ENCODE measurements around the gene DDX39A.
"Not testable (repeated sequence)": the region's sequence is repeated elsewhere in the genome, so short reads cannot be mapped to it uniquely, and the experiment has no call there.

Gene DDX39A

DNA sequence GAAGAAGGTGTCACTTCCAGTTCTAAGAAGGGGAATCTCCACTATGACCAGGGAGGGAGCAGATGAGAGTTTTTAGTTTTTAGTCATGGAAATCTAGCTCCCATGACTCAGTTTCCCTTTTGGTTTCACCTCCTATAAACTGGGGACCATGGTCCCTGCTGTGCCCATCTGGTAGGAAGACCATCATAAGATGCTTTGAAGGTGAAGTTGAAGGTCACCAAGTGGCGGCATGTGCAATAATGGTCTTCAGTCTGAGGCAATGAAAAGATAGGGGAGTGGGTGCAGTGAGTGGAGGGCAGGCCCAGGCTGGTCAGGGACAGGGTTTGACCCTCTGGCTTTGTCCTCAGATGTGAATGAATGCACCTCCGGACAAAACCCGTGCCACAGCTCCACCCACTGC, 22.4 kb downstream of the DDX39A start:
- not testable (repeated sequence) for H3K36me3 ChIP-seq (ENCODE audit: control insufficient read depth, insufficient read depth, low read length); H4K8ac ChIP-seq (ENCODE audit: low read depth, low read length); H2AK5ac ChIP-seq (ENCODE audit: low read length); H3K27me3 ChIP-seq (ENCODE audit: insufficient read depth, low read length, poor library complexity); H3K56ac ChIP-seq (ENCODE audit: low read length); H3K4me1 ChIP-seq (ENCODE audit: control insufficient read depth, low read depth, low read length); H2BK5ac ChIP-seq (ENCODE audit: low read length); H3K18ac ChIP-seq (ENCODE audit: low read length); H3K9ac ChIP-seq (ENCODE audit: low read length); H3K4ac ChIP-seq (ENCODE audit: low read depth, low read length); H2BK120ac ChIP-seq (ENCODE audit: low read depth, low read length); H4K5ac ChIP-seq (ENCODE audit: low read length); H3K4me3 ChIP-seq (ENCODE audit: low read length); DNase-seq; H2BK15ac ChIP-seq (replicated peaks; ENCODE audit: low read depth); H3K23ac ChIP-seq (ENCODE audit: low read length); H3K4me2 ChIP-seq (ENCODE audit: low read length); H3K79me1 ChIP-seq (ENCODE audit: low read length); H3K27ac ChIP-seq (ENCODE audit: low read depth, low read length); H3K79me2 ChIP-seq (ENCODE audit: control insufficient read depth, insufficient read depth, low read length)
- WGBS (ENCODE audit: extremely low coverage, insufficient coverage, low lambda C conversion rate), result no CpG with 5 or more reads among the region's 3 CpGs

DNA sequence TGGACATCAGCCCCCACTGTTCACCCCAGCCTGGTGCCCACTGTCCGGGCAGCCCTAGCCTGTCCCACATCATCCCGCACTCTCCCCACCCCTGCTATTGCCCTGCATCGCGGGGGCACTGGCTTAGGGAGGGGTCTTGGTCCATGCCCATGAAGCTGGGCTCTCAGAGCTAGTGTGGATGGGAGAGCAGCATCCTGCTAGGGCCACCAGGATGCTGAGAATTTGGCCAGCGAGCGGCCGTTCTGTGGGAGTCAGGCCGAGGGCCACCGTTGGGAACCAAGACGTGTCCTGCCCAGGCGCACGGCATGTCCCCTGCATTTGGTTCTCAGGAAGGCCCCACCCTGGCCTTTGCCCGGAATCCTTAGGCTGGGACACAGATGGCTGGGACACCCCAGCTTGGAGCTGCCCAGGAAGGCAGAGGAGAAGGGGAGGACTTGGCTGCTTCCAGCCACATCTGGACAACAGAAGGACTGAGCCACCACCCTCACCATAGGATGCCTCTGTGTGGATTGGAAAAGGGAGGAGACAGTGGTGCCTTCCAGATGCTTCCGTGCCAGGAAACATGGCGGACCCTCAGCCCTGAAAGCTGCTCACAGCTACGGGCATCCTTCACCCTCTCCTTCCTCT, 23.3 kb downstream of the DDX39A start:
- Histone ChIP-seq H2BK5ac (ENCODE audit: low read length) (no peak overlapping the region), H3K56ac (ENCODE audit: low read length) (no peak overlapping the region), H3K4me3 (ENCODE audit: low read length) (no peak overlapping the region), H3K18ac (ENCODE audit: low read length) (no peak overlapping the region), H3K9ac (ENCODE audit: low read length) (no peak overlapping the region), H3K4me1 (ENCODE audit: control insufficient read depth, low read depth, low read length) (no peaks in the 10 kb centered on the region), H3K4ac (ENCODE audit: low read depth, low read length) (no peak overlapping the region), H3K79me1 (ENCODE audit: low read length) (no peaks in the 10 kb centered on the region), H3K36me3 (ENCODE audit: control insufficient read depth, insufficient read depth, low read length) (no peaks in the 10 kb centered on the region), H2AK5ac (ENCODE audit: low read length) (no peak overlapping the region), H4K8ac (ENCODE audit: low read depth, low read length) (no peak overlapping the region), H3K23ac (ENCODE audit: low read length) (no peak overlapping the region), H2BK120ac (ENCODE audit: low read depth, low read length) (no peak overlapping the region), H2BK15ac (replicated peaks; ENCODE audit: low read depth) (no peak overlapping the region), H3K27me3 (ENCODE audit: insufficient read depth, low read length, poor library complexity) (no peaks in the 10 kb centered on the region), H3K27ac (ENCODE audit: low read depth, low read length) (no peak overlapping the region), H3K4me2 (ENCODE audit: low read length) (no peak overlapping the region), H3K79me2 (ENCODE audit: control insufficient read depth, insufficient read depth, low read length) (no peaks in the 10 kb centered on the region), H4K5ac (ENCODE audit: low read length) (no peak overlapping the region)
- no CpG with 5 or more reads among the region's 16 CpGs for WGBS (ENCODE audit: extremely low coverage, insufficient coverage, low lambda C conversion rate)
- no peak for DNase-seq

DNA sequence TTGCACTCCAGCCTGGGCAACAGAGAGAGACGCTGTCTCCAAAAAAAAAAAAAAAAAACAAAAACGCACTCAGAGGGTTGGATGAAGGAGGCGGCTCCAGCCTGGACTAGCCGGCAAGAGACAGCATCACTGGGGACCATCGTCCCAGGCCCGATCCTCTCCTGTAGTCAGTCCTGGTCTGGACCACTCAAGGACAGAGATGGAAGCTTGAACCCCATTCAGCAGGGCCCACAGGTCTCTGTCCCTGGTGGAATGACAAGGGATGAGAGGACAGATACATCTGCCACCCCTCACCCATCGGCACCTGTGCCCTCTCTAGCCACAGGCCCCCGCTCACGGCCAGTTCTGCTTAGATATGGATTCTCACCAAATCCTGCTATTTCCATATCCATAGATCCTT, 23.9 kb downstream of the DDX39A start:
- Histone ChIP-seq H3K4ac (ENCODE audit: low read depth, low read length) (no peak overlapping the region), H4K8ac (ENCODE audit: low read depth, low read length) (no peak overlapping the region), H3K27me3 (ENCODE audit: insufficient read depth, low read length, poor library complexity) (no peaks in the 10 kb centered on the region), H3K23ac (ENCODE audit: low read length) (no peak overlapping the region), H2BK15ac (replicated peaks; ENCODE audit: low read depth) (no peak overlapping the region), H4K5ac (ENCODE audit: low read length) (no peak overlapping the region), H2AK5ac (ENCODE audit: low read length) (no peak overlapping the region), H3K27ac (ENCODE audit: low read depth, low read length) (no peak overlapping the region), H2BK120ac (ENCODE audit: low read depth, low read length) (no peak overlapping the region), H3K4me2 (ENCODE audit: low read length) (no peak overlapping the region), H3K79me1 (ENCODE audit: low read length) (no peaks in the 10 kb centered on the region), H3K56ac (ENCODE audit: low read length) (no peak overlapping the region), H3K9ac (ENCODE audit: low read length) (no peak overlapping the region), H3K4me1 (ENCODE audit: control insufficient read depth, low read depth, low read length) (no peaks in the 10 kb centered on the region), H3K79me2 (ENCODE audit: control insufficient read depth, insufficient read depth, low read length) (no peaks in the 10 kb centered on the region), H3K36me3 (ENCODE audit: control insufficient read depth, insufficient read depth, low read length) (no peaks in the 10 kb centered on the region), H2BK5ac (ENCODE audit: low read length) (no peak overlapping the region), H3K18ac (ENCODE audit: low read length) (no peak overlapping the region), H3K4me3 (ENCODE audit: low read length) (no peak overlapping the region)
- no peak for DNase-seq
- WGBS (ENCODE audit: extremely low coverage, insufficient coverage, low lambda C conversion rate), result no CpG with 5 or more reads among the region's 9 CpGs

DNA sequence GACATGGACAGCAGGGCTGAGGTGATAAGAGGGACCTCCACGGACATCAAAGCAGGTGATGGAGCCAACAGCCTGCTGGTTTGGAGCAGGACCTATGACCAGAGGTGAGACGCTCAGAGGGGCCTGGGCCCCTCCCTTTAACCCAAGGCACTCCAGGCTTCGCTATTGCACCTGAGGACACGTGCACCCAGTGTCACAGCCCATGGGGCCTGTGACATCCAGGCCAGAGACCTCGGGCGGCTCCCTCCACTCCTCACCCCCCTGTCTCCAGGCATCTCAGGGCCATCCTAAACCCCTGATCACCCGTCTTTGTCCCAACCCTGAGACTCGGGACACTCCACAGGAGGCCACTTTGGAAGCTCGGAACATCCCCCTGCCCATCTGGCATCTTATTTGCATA, 25.0 kb downstream of the DDX39A start:
- H3K4ac ChIP-seq (ENCODE audit: low read depth, low read length), result no peak overlapping the region
- H3K36me3 ChIP-seq (ENCODE audit: control insufficient read depth, insufficient read depth, low read length), result no peaks in the 10 kb centered on the region
- no peak overlapping the region for H3K4me2 ChIP-seq (ENCODE audit: low read length)
- no peak overlapping the region for H3K4me3 ChIP-seq (ENCODE audit: low read length)
- no peak overlapping the region for H3K9ac ChIP-seq (ENCODE audit: low read length)
- no peak overlapping the region for H2BK15ac ChIP-seq (replicated peaks; ENCODE audit: low read depth)
- no peak overlapping the region for H2BK5ac ChIP-seq (ENCODE audit: low read length)
- H2BK120ac ChIP-seq (ENCODE audit: low read depth, low read length), result no peak overlapping the region
- no peak overlapping the region for H3K27ac ChIP-seq (ENCODE audit: low read depth, low read length)
- no CpG with 5 or more reads among the region's 9 CpGs for WGBS (ENCODE audit: extremely low coverage, insufficient coverage, low lambda C conversion rate)
- H4K5ac ChIP-seq (ENCODE audit: low read length), result no peak overlapping the region
- no peaks in the 10 kb centered on the region for H3K27me3 ChIP-seq (ENCODE audit: insufficient read depth, low read length, poor library complexity)
- H4K8ac ChIP-seq (ENCODE audit: low read depth, low read length), result no peak overlapping the region
- no peaks in the 10 kb centered on the region for H3K79me2 ChIP-seq (ENCODE audit: control insufficient read depth, insufficient read depth, low read length)
- H3K4me1 ChIP-seq (ENCODE audit: control insufficient read depth, low read depth, low read length), result no peaks in the 10 kb centered on the region
- H3K23ac ChIP-seq (ENCODE audit: low read length), result no peak overlapping the region
- no peak overlapping the region for H3K56ac ChIP-seq (ENCODE audit: low read length)
- no peaks in the 10 kb centered on the region for H3K79me1 ChIP-seq (ENCODE audit: low read length)
- no peak overlapping the region for H2AK5ac ChIP-seq (ENCODE audit: low read length)
- DNase-seq, result no peak
- H3K18ac ChIP-seq (ENCODE audit: low read length), result no peak overlapping the region

DNA sequence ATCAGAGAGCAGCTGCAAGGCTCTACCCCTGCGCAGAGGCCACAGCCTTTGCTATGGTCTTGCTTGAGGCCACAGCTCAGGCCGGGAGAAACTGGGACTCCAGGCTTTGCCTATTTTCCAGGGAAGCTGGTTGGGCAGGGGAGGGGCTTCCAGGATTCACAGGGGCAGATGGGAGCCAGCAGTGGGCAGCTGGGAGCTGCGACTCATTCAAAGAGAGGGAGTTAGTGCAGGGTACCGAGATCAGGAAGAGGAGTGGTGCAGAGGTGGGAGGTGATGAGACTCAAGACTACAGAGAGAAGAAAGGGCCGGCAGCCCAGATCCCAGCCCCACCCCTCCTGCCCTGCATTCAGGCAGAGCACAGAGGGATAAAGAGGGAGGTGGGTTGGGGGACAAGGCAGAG, 25.8 kb downstream of the DDX39A start:
- Histone ChIP-seq H3K56ac (ENCODE audit: low read length) (no peak overlapping the region), H3K4me2 (ENCODE audit: low read length) (no peak overlapping the region), H2BK15ac (replicated peaks; ENCODE audit: low read depth) (no peak overlapping the region), H3K18ac (ENCODE audit: low read length) (no peak overlapping the region), H3K36me3 (ENCODE audit: control insufficient read depth, insufficient read depth, low read length) (no peaks in the 10 kb centered on the region), H4K8ac (ENCODE audit: low read depth, low read length) (no peak overlapping the region), H3K23ac (ENCODE audit: low read length) (no peak overlapping the region), H3K79me1 (ENCODE audit: low read length) (no peaks in the 10 kb centered on the region), H2AK5ac (ENCODE audit: low read length) (no peak overlapping the region), H3K9ac (ENCODE audit: low read length) (no peak overlapping the region), H3K27me3 (ENCODE audit: insufficient read depth, low read length, poor library complexity) (no peaks in the 10 kb centered on the region), H3K4me3 (ENCODE audit: low read length) (no peak overlapping the region), H2BK5ac (ENCODE audit: low read length) (no peak overlapping the region), H3K4ac (ENCODE audit: low read depth, low read length) (no peak overlapping the region), H3K79me2 (ENCODE audit: control insufficient read depth, insufficient read depth, low read length) (no peaks in the 10 kb centered on the region), H2BK120ac (ENCODE audit: low read depth, low read length) (no peak overlapping the region), H3K27ac (ENCODE audit: low read depth, low read length) (no peak overlapping the region), H3K4me1 (ENCODE audit: control insufficient read depth, low read depth, low read length) (no peaks in the 10 kb centered on the region), H4K5ac (ENCODE audit: low read length) (no peak overlapping the region)
- no CpG with 5 or more reads among the region's 5 CpGs for WGBS (ENCODE audit: extremely low coverage, insufficient coverage, low lambda C conversion rate)
- DNase-seq, result peak; percentile 34

DNA sequence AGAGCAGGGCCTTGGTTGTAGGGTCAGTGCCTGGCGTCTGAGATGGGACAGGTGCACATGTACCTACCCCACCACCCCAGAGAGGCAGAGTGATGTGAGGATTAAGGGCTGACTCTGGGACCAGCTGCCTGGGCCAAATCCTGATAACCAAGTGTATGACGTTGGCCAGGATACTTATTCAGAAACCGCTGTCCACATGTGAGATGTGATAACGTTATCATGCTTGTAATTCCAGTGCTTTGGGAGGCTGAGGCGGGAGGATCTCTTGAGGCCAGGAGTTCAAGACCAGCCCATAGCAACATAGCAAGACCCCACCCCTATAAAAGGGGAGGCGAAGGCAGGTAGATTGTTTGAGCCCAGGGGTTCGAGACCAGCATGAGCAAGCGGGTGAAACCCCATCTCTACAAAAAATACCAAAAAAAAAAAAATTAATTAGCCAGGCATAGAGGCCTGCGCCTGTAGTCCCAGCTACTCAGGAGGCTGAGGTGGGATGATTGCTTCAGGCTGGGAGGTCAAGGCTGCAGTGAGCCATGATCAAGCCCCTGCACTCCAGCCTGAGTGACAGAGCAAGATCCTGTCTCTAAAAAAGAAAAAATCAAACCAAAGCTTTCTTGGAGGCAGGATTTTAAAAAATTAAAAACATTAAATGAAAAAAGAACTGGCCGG, 27.9 kb downstream of the DDX39A start:
- no peaks in the 10 kb centered on the region for H3K36me3 ChIP-seq (ENCODE audit: control insufficient read depth, insufficient read depth, low read length)
- no peak overlapping the region for H4K8ac ChIP-seq (ENCODE audit: low read depth, low read length)
- no peak overlapping the region for H3K4me2 ChIP-seq (ENCODE audit: low read length)
- H3K4me3 ChIP-seq (ENCODE audit: low read length), result no peak overlapping the region
- no peak overlapping the region for H2AK5ac ChIP-seq (ENCODE audit: low read length)
- H2BK15ac ChIP-seq (replicated peaks; ENCODE audit: low read depth), result no peak overlapping the region
- H3K18ac ChIP-seq (ENCODE audit: low read length), result no peak overlapping the region
- H2BK120ac ChIP-seq (ENCODE audit: low read depth, low read length), result no peak overlapping the region
- H2BK5ac ChIP-seq (ENCODE audit: low read length), result no peak overlapping the region
- no peak overlapping the region for H3K56ac ChIP-seq (ENCODE audit: low read length)
- no peak overlapping the region for H3K27ac ChIP-seq (ENCODE audit: low read depth, low read length)
- no peak overlapping the region for H3K9ac ChIP-seq (ENCODE audit: low read length)
- no peaks in the 10 kb centered on the region for H3K79me1 ChIP-seq (ENCODE audit: low read length)
- no peak for DNase-seq
- no CpG with 5 or more reads among the region's 10 CpGs for WGBS (ENCODE audit: extremely low coverage, insufficient coverage, low lambda C conversion rate)
- H3K27me3 ChIP-seq (ENCODE audit: insufficient read depth, low read length, poor library complexity), result no peaks in the 10 kb centered on the region
- H3K23ac ChIP-seq (ENCODE audit: low read length), result no peak overlapping the region
- H4K5ac ChIP-seq (ENCODE audit: low read length), result no peak overlapping the region
- no peaks in the 10 kb centered on the region for H3K79me2 ChIP-seq (ENCODE audit: control insufficient read depth, insufficient read depth, low read length)
- H3K4me1 ChIP-seq (ENCODE audit: control insufficient read depth, low read depth, low read length), result no peaks in the 10 kb centered on the region
- H3K4ac ChIP-seq (ENCODE audit: low read depth, low read length), result no peak overlapping the region

Data from mesendoderm (in vitro differentiated cells).